H9 (cell line): Measurements from ENCODE around the gene SETD3. TPM values are rescaled to one million over a fixed set of nuclear protein-coding genes. Genes with fewer than 3 reads are reported as not detected.
A peak's percentile ranks its signal among the peaks of the same experiment; 100 is the strongest.

Experiments used
- DNase-seq: peaks from one replicate; pipeline ENCODE4 v3.0.0-alpha.2; 2017
- H2AFZ ChIP-seq: one replicate; pipeline ENCODE4 v1.6.1; 2013; ENCODE audit warnings: mild to moderate bottlenecking, low read length, control low read depth, moderate library complexity
- H2AK5ac ChIP-seq: 2 replicates; pipeline ENCODE4 v1.6.1; 2013; ENCODE audit warnings: low read length, control low read depth, mixed read lengths; ENCODE audit not compliant: insufficient read length
- H2BK120ac ChIP-seq: one replicate; pipeline ENCODE4 v1.6.1; 2013; ENCODE audit warnings: low read depth, mild to moderate bottlenecking, low read length, control low read depth, inconsistent platforms; ENCODE audit not compliant: poor library complexity, severe bottlenecking
- H2BK12ac ChIP-seq: 2 replicates; pipeline ENCODE4 v1.6.1; 2013; ENCODE audit warnings: low read length, control low read depth, mixed read lengths, low read depth; ENCODE audit not compliant: insufficient read length
- H2BK15ac ChIP-seq: 2 replicates; pipeline ENCODE4 v1.6.1; 2013; ENCODE audit warnings: low read depth, low read length, control low read depth
- H2BK20ac ChIP-seq: one replicate; pipeline ENCODE4 v1.6.1; 2013; ENCODE audit warnings: low read depth, mild to moderate bottlenecking, low read length, control low read depth, inconsistent platforms; ENCODE audit not compliant: poor library complexity, severe bottlenecking
- H2BK5ac ChIP-seq: 2 replicates; pipeline ENCODE4 v1.6.1; 2013; ENCODE audit warnings: low read length, control low read depth, mixed read lengths; ENCODE audit not compliant: insufficient read length
- H3K14ac ChIP-seq: 2 replicates; pipeline ENCODE4 v1.6.1; 2013; ENCODE audit warnings: low read length, control low read depth; ENCODE audit not compliant: insufficient read depth
- H3K18ac ChIP-seq: 2 replicates; pipeline ENCODE4 v1.6.1; 2013; ENCODE audit warnings: low read depth, mild to moderate bottlenecking, mixed read lengths, low read length, control low read depth; ENCODE audit not compliant: insufficient read length
- H3K23ac ChIP-seq: 2 replicates; pipeline ENCODE4 v1.6.1; 2013; ENCODE audit warnings: low read length, control low read depth, mixed read lengths, low read depth; ENCODE audit not compliant: insufficient read length
- H3K23me2 ChIP-seq: 2 replicates; pipeline ENCODE4 v1.6.1; 2013; ENCODE audit warnings: low read depth, mild to moderate bottlenecking, mixed read lengths, low read length, control low read depth; ENCODE audit not compliant: insufficient read length, poor library complexity, severe bottlenecking
- H3K27ac ChIP-seq: 2 replicates; pipeline ENCODE4 v1.5.1; 2013; ENCODE audit warnings: low read length, control low read depth, mixed read lengths, low read depth; ENCODE audit not compliant: insufficient read length
- H3K27me3 ChIP-seq: 2 replicates; pipeline ENCODE4 v1.6.1; 2013; ENCODE audit warnings: low read length, control low read depth, inconsistent platforms; ENCODE audit not compliant: insufficient read depth
- H3K4ac ChIP-seq: 2 replicates; pipeline ENCODE4 v1.6.1; 2013; ENCODE audit warnings: low read depth, mild to moderate bottlenecking, control low read depth, inconsistent platforms, low read length, moderate library complexity
- H3K4me1 ChIP-seq: 2 replicates; pipeline ENCODE4 v1.6.1; 2013; ENCODE audit warnings: low read length, control low read depth, inconsistent platforms; ENCODE audit not compliant: insufficient read depth
- H3K4me2 ChIP-seq: 2 replicates; pipeline ENCODE4 v1.6.1; 2013; ENCODE audit warnings: low read length, control low read depth, mixed read lengths; ENCODE audit not compliant: insufficient read length, insufficient read depth
- H3K56ac ChIP-seq: 2 replicates; pipeline ENCODE4 v1.6.1; 2013; ENCODE audit warnings: low read depth, mild to moderate bottlenecking, mixed read lengths, low read length, control low read depth; ENCODE audit not compliant: insufficient read length
- H3K79me1 ChIP-seq: 2 replicates; pipeline ENCODE4 v1.6.1; 2013; ENCODE audit warnings: low read depth, mild to moderate bottlenecking, moderate library complexity, low read length, control low read depth, inconsistent platforms; ENCODE audit not compliant: insufficient read depth, poor library complexity, severe bottlenecking
- H3K79me2 ChIP-seq: 2 replicates; pipeline ENCODE4 v1.6.1; 2013; ENCODE audit warnings: low read length, control low read depth, inconsistent platforms; ENCODE audit not compliant: insufficient read depth
- H3K9ac ChIP-seq: 2 replicates; pipeline ENCODE4 v1.6.1; 2013; ENCODE audit warnings: low read length, control low read depth, mixed read lengths; ENCODE audit not compliant: insufficient read length; ENCODE audit errors: extremely low read depth
- H3K9me3 ChIP-seq: one replicate; pipeline ENCODE4 v1.6.1; 2013; ENCODE audit warnings: low read depth, low read length, inconsistent platforms; ENCODE audit not compliant: control insufficient read depth
- H3T11ph ChIP-seq: one replicate; pipeline ENCODE4 v1.6.1; 2013; ENCODE audit warnings: mild to moderate bottlenecking, low read length, control low read depth, inconsistent platforms
- H4K20me1 ChIP-seq: one replicate; pipeline ENCODE4 v1.6.1; 2013; ENCODE audit not compliant: control insufficient read depth, insufficient read length, insufficient read depth
- H4K5ac ChIP-seq: 2 replicates; pipeline ENCODE4 v1.6.1; 2013; ENCODE audit warnings: low read depth, mild to moderate bottlenecking, mixed read lengths, low read length, control low read depth; ENCODE audit not compliant: insufficient read length
- H4K8ac ChIP-seq: replicated peaks from 2 replicates; pipeline ENCODE4 v1.6.1; 2013; ENCODE audit warnings: low read length, control low read depth, mixed read lengths, low read depth; ENCODE audit not compliant: insufficient read length
- H4K91ac ChIP-seq: 2 replicates; pipeline ENCODE4 v1.6.1; 2013; ENCODE audit warnings: low read depth, mild to moderate bottlenecking, moderate library complexity, mixed read lengths, low read length, control low read depth; ENCODE audit not compliant: insufficient read length
- H3K27ac Mint-ChIP-seq, 3 experiments: 2 replicates in 2 of 3; 3 replicates in 1 of 3; pipeline ENCODE4 v1.8.0; 2020 to 2021; ENCODE audit warnings: mixed read lengths in 3 of 3, mild to moderate bottlenecking in 1 of 3, moderate library complexity in 1 of 3
- H3K27me3 Mint-ChIP-seq: 2 replicates; pipeline ENCODE4 v1.8.0; 2021; ENCODE audit warnings: low read depth, mild to moderate bottlenecking, moderate library complexity, mixed read lengths
- H3K36me3 Mint-ChIP-seq, 3 experiments: 2 replicates in 2 of 3; 3 replicates in 1 of 3; pipeline ENCODE4 v1.8.0; 2020 to 2021; ENCODE audit warnings: low read depth in 3 of 3, mixed read lengths in 3 of 3; ENCODE audit not compliant: insufficient read depth in 1 of 3
- H3K4me1 Mint-ChIP-seq, 2 experiments: 2 replicates each; pipeline ENCODE4 v1.8.0; 2020; ENCODE audit warnings: mixed read lengths in 2 of 2
- H3K4me3 Mint-ChIP-seq, 2 experiments: 2 replicates in 1 of 2; 3 replicates in 1 of 2; pipeline ENCODE4 v1.8.0; 2020 to 2021; ENCODE audit warnings: mild to moderate bottlenecking in 2 of 2, mixed read lengths in 2 of 2, moderate library complexity in 1 of 2
- H3K9me3 Mint-ChIP-seq, 2 experiments: 2 replicates in 1 of 2; 3 replicates in 1 of 2; pipeline ENCODE4 v1.8.0; 2020; ENCODE audit warnings: mild to moderate bottlenecking in 2 of 2, mixed read lengths in 2 of 2, moderate library complexity in 1 of 2
- WGBS: extraction: QIAGEN DNeasy Blood & Tissue Kit; methylation state at CpG from one replicate; pipeline ENCODE4 v1.1.7; 2013; ENCODE audit warnings: missing lambda C conversion rate, low lambda C conversion rate, mixed read lengths; ENCODE audit not compliant: insufficient read length; ENCODE audit errors: extremely low coverage; 5-methylcytosine and 5-hydroxymethylcytosine counted together
- total RNA-seq: library from RNA; stranded (reverse); gene quantifications from 2 replicates; pipeline ENCODE4 v1.2.1, GENCODE V29; 2021
- TF ChIP-seq, protein P1 (sequence below): fragments of 200-600 bp; sonication (generic); conservative IDR thresholded peaks from 3 replicates; pipeline ENCODE4 v1.8.0; 2021; ENCODE audit warnings: antibody characterized with exemption, mild to moderate bottlenecking

The SETD3 gene
- total RNA-seq, 1 experiment from 2014 or later = 56.7 TPM

- no peaks in the 10 kb centered on the region for H3K79me2 ChIP-seq
- no peak overlapping the region for H4K8ac ChIP-seq
- H3K27ac ChIP-seq = no peak overlapping the region
- no peaks in the 10 kb centered on the region for H3K23me2 ChIP-seq
- Mint-ChIP-seq H3K36me3 (peaks cover 0 to 12% (median 0%) of the 10 kb centered on the region in 3 experiments; a peak in 4 of 7 replicates), H3K4me1 (peaks cover 58 to 76% of the 10 kb centered on the region in 2 experiments), H3K27ac (peak overlapping the region in 2 of 3 experiments; percentile 44 to 88; a peak in 3 of 7 replicates), H3K9me3 (no peaks in the 10 kb centered on the region), H3K27me3 (no peaks in the 10 kb centered on the region; the same call in 1 of the 2 replicates), H3K4me3 (peak overlapping the region in 1 of 2 experiments; percentile 20; a peak in 1 of 5 replicates)
- H2BK12ac ChIP-seq = no peak overlapping the region
- no peaks in the 10 kb centered on the region for H3K27me3 ChIP-seq
- H3K18ac ChIP-seq = no peak overlapping the region
- H2BK120ac ChIP-seq = no peak overlapping the region
- no peak overlapping the region for H3T11ph ChIP-seq
- no peak overlapping the region for H2BK20ac ChIP-seq
- H3K4ac ChIP-seq = no peak overlapping the region
- no peak overlapping the region for H3K9ac ChIP-seq
- H4K91ac ChIP-seq = no peak overlapping the region
- no peaks in the 10 kb centered on the region for H3K9me3 ChIP-seq
- no peak for DNase-seq
- no peak overlapping the region for H2AFZ ChIP-seq
- no peak overlapping the region for H2BK5ac ChIP-seq
- H2BK15ac ChIP-seq = no peak overlapping the region
- no peak overlapping the region for H3K4me2 ChIP-seq
- 0 out of 2 replicates have a peak overlapping the region, but pooled peaks have one; percentile 33 for H3K14ac ChIP-seq
- H3K56ac ChIP-seq = no peak overlapping the region
- no peaks in the 10 kb centered on the region for H3K79me1 ChIP-seq
- H4K5ac ChIP-seq = no peak overlapping the region
- no peaks in the 10 kb centered on the region for H4K20me1 ChIP-seq
- peaks cover 11% of the 10 kb centered on the region; the same call in 1 of the 2 replicates for H3K4me1 ChIP-seq
- H3K23ac ChIP-seq = no peak overlapping the region
- TF ChIP-seq, protein P1, sequence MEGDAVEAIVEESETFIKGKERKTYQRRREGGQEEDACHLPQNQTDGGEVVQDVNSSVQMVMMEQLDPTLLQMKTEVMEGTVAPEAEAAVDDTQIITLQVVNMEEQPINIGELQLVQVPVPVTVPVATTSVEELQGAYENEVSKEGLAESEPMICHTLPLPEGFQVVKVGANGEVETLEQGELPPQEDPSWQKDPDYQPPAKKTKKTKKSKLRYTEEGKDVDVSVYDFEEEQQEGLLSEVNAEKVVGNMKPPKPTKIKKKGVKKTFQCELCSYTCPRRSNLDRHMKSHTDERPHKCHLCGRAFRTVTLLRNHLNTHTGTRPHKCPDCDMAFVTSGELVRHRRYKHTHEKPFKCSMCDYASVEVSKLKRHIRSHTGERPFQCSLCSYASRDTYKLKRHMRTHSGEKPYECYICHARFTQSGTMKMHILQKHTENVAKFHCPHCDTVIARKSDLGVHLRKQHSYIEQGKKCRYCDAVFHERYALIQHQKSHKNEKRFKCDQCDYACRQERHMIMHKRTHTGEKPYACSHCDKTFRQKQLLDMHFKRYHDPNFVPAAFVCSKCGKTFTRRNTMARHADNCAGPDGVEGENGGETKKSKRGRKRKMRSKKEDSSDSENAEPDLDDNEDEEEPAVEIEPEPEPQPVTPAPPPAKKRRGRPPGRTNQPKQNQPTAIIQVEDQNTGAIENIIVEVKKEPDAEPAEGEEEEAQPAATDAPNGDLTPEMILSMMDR = no peak
- no CpG with 5 or more reads among the region's 16 CpGs for WGBS
- no peak overlapping the region for H2AK5ac ChIP-seq
These were observed 43.5 kb upstream of the SETD3 start for GRCh38 chr14:99524091-99524661.
